Fibroblast of lung (primary cell): ENCODE data around the gene AGR3. TPM values are rescaled to one million over a fixed set of nuclear protein-coding genes. Genes with fewer than 3 reads are reported as not detected.

Source experiments
- DNase-seq, 2 donors: peaks; one replicate each; pipeline versions ENCODE4 v3.0.0 to v3.0.0-alpha.2; 2010; ENCODE audit warnings: low read depth in 2 of 2
- H2AFZ ChIP-seq: 2 replicates; pipeline ENCODE4 v1.5.1; 2012; ENCODE audit warnings: low read length, control low read depth, inconsistent platforms
- H3K27ac ChIP-seq: 2 replicates; pipeline ENCODE4 v1.5.1; 2011; ENCODE audit warnings: low read length, control low read depth; ENCODE audit not compliant: insufficient read depth
- H3K27me3 ChIP-seq: 2 replicates; pipeline ENCODE4 v1.5.1; 2011; ENCODE audit warnings: mild to moderate bottlenecking, low read length; ENCODE audit not compliant: control insufficient read depth, insufficient read depth
- H3K36me3 ChIP-seq: 2 replicates; pipeline ENCODE4 v1.5.1; 2011; ENCODE audit warnings: low read length; ENCODE audit not compliant: control insufficient read depth, insufficient read depth
- H3K4me1 ChIP-seq: 2 replicates; pipeline ENCODE4 v1.5.1; 2011; ENCODE audit warnings: low read length; ENCODE audit not compliant: control insufficient read depth, insufficient read depth; ENCODE audit errors: extremely low read depth
- H3K4me2 ChIP-seq: 2 replicates; pipeline ENCODE4 v1.5.1; 2011; ENCODE audit warnings: low read length, control low read depth; ENCODE audit not compliant: insufficient read depth; ENCODE audit errors: extremely low read depth
- H3K4me3 ChIP-seq, 4 experiments: fragments of 200-600 bp in 1 of 4; sonication (generic) in 1 of 4; replicated peaks in 1 of 4; 2 replicates each; pipeline ENCODE4 v1.5.1; 2011 to 2016; ENCODE audit warnings: low read length in 4 of 4, low read depth in 3 of 4, mild to moderate bottlenecking in 3 of 4, control low read depth in 2 of 4, inconsistent platforms in 1 of 4, mixed read lengths in 1 of 4; ENCODE audit not compliant: insufficient read depth in 1 of 4; ENCODE audit errors: control extremely low read depth in 1 of 4
- H3K79me2 ChIP-seq: 2 replicates; pipeline ENCODE4 v1.5.1; 2012; ENCODE audit warnings: mild to moderate bottlenecking, low read length, inconsistent platforms; ENCODE audit not compliant: control insufficient read depth, insufficient read depth
- H3K9ac ChIP-seq: 2 replicates; pipeline ENCODE4 v1.5.1; 2011; ENCODE audit warnings: mild to moderate bottlenecking, low read length, control low read depth; ENCODE audit not compliant: insufficient read depth
- H3K9me3 ChIP-seq: 2 replicates; pipeline ENCODE4 v1.5.1; 2012; ENCODE audit warnings: low read depth, low read length; ENCODE audit not compliant: control insufficient read depth, insufficient read depth
- H4K20me1 ChIP-seq: 2 replicates; pipeline ENCODE4 v1.5.1; 2011; ENCODE audit warnings: low read length; ENCODE audit not compliant: control insufficient read depth, insufficient read depth; ENCODE audit errors: extremely low read depth
- CTCF ChIP-seq, 2 donors: IDR thresholded peaks in 1 of 2; conservative IDR thresholded peaks in 1 of 2; 1 replicate in 1 of 2; 2 replicates in 1 of 2; pipeline ENCODE4 v1.5.1; 2011 to 2012; ENCODE audit warnings: low read length in 2 of 2, control low read depth in 1 of 2, inconsistent platforms in 1 of 2, low read depth in 1 of 2, mild to moderate bottlenecking in 1 of 2
- EZH2 ChIP-seq: IDR thresholded peaks from 2 replicates; pipeline ENCODE4 v1.5.1; 2012; ENCODE audit warnings: low read length, control low read depth, mild to moderate bottlenecking; ENCODE audit errors: missing control alignments
- polyA plus RNA-seq, 2 donors: library from polyadenylated mRNA; depleted of rRNA in 1 of 2; stranded (reverse) in 1 of 2; unstranded in 1 of 2; fragments of >200 nt; gene quantifications; 2 replicates each; pipeline ENCODE4 v1.2.1, GENCODE V29; 2011 to 2012; ENCODE audit warnings: missing spikeins in 1 of 2
- total RNA-seq: library from RNA; depleted of rRNA; stranded (reverse); fragments of >200 nt; gene quantifications from 2 replicates; pipeline ENCODE4 v1.2.1, GENCODE V29; 2014

AGR3 gene
- total and polyA plus RNA-seq, 2 donors (not counting 1 experiment from before 2014, with no cell fraction given), result not detected

- Histone ChIP-seq H2AFZ (no peak overlapping the region), H3K4me2 (no peak overlapping the region), H3K9me3 (no peaks in the 10 kb centered on the region), H3K4me3 (no peak overlapping the region), H3K4me1 (no peaks in the 10 kb centered on the region), H3K27ac (no peak overlapping the region), H4K20me1 (no peaks in the 10 kb centered on the region), H3K79me2 (no peaks in the 10 kb centered on the region), H3K27me3 (no peaks in the 10 kb centered on the region), H3K36me3 (no peaks in the 10 kb centered on the region), H3K9ac (no peak overlapping the region)
- no peak for TF ChIP-seq CTCF (conservative IDR thresholded peaks at IDR 0.05 in 1 of 2, IDR thresholded peaks at IDR 0.05 in 1 of 2; ENCODE audit: low read depth in 1 of 2, low read length in 2 of 2)
- DNase-seq, result peak in 1 of 2 donors; percentile 70
Measured at GRCh38 chr7:16847381-16847860, 34.4 kb downstream of the AGR3 start.

DNA sequence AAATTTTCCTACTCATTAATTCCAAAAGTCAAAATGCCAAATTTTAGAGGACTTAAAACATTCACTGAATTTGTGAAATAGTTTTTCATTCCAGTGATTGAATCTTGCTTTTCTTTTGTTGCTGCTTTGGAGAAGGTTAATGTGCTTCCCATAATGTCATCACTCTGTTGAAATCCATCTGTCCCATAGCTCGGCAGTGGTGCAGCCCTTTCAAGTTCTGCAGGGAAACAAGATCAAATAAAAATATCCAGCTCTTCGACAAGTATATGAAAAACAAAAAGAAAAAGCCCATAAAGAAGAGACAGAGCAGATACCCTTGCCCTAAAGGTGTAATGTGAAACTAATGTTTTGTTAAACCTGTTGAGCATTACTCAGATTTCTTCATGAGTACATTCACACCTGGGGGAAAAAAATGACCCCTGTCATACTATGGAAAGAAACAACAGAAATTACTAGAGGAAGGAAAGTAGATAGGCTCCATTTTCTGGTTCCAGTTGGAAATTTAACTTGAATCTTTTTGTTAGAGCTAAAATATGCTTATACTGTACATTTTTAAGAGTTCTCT, 35.1 kb downstream of the AGR3 start:
- Histone ChIP-seq H4K20me1 (no peaks in the 10 kb centered on the region), H3K27me3 (no peaks in the 10 kb centered on the region), H3K4me3 (no peak overlapping the region), H3K4me1 (no peaks in the 10 kb centered on the region), H3K4me2 (no peak overlapping the region), H3K79me2 (no peaks in the 10 kb centered on the region), H3K27ac (no peak overlapping the region), H2AFZ (no peak overlapping the region), H3K9me3 (no peaks in the 10 kb centered on the region), H3K9ac (no peak overlapping the region), H3K36me3 (no peaks in the 10 kb centered on the region)
- no peak for DNase-seq
- no peak for TF ChIP-seq CTCF (conservative IDR thresholded peaks at IDR 0.05 in 1 of 2, IDR thresholded peaks at IDR 0.05 in 1 of 2; ENCODE audit: low read depth in 1 of 2, low read length in 2 of 2)
- no peak for TF ChIP-seq EZH2

DNA sequence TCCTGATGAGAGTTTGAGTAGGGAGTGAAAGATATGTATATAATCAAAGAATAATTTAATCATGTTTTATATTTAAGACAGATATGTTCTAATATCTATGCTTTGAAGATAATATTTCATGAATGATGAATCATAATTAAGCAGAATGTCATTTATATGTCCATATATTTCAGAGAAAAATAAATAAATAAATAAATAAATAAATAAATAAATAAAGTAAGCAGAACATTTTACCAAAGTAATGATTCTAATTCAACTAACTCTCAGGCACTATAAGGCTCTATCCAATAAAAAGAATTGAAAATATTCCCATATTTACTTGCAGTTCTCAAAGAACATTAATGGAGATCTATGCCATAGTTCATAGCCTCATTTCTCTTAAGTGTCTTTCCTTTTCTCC, 36.0 kb downstream of the AGR3 start:
- Histone ChIP-seq H3K36me3 (no peaks in the 10 kb centered on the region), H2AFZ (no peak overlapping the region), H3K27ac (no peak overlapping the region), H3K27me3 (no peaks in the 10 kb centered on the region), H3K79me2 (no peaks in the 10 kb centered on the region), H3K9me3 (no peaks in the 10 kb centered on the region), H3K9ac (no peak overlapping the region), H3K4me2 (no peak overlapping the region), H4K20me1 (no peaks in the 10 kb centered on the region), H3K4me1 (no peaks in the 10 kb centered on the region), H3K4me3 (no peak overlapping the region)
- TF ChIP-seq EZH2, result no peak
- TF ChIP-seq CTCF (conservative IDR thresholded peaks at IDR 0.05 in 1 of 2, IDR thresholded peaks at IDR 0.05 in 1 of 2; ENCODE audit: low read depth in 1 of 2, low read length in 2 of 2), result no peak
- DNase-seq, result no peak
